H1 (cell line): Measurements from ENCODE around the gene HIBADH. TPM values are rescaled to one million over a fixed set of nuclear protein-coding genes. Genes with fewer than 3 reads are reported as not detected.

Source experiments
- BACH1 ChIP-seq: IDR thresholded peaks from 2 replicates; pipeline ENCODE4 v1.6.1; 2012; ENCODE audit warnings: low read length, improper control_type of control experiment
- CTCF ChIP-seq, 3 experiments: IDR thresholded peaks; 1 replicate in 2 of 3; 2 replicates in 1 of 3; pipeline versions ENCODE4 v1.5.1 to v1.6.1; 2011; ENCODE audit warnings: low read length in 3 of 3, mild to moderate bottlenecking in 3 of 3, inconsistent platforms in 2 of 3, low read depth in 1 of 3, moderate library complexity in 1 of 3; ENCODE audit not compliant: insufficient read depth in 1 of 3; ENCODE audit errors: control extremely low read depth in 1 of 3
- JUND ChIP-seq: IDR thresholded peaks from 2 replicates; pipeline ENCODE4 v1.6.1; 2011; ENCODE audit warnings: mild to moderate bottlenecking, improper control_type of control experiment, low read length
- NRF1 ChIP-seq: IDR thresholded peaks from 2 replicates; pipeline ENCODE4 v1.6.1; 2011; ENCODE audit warnings: mild to moderate bottlenecking, low read depth, low read length, improper control_type of control experiment
- POU5F1 ChIP-seq: IDR thresholded peaks from 2 replicates; pipeline ENCODE4 v1.6.1; 2011; ENCODE audit warnings: low read depth, mild to moderate bottlenecking, low read length, moderate library complexity
- polyA plus RNA-seq, 7 experiments: library from polyadenylated mRNA; depleted of rRNA in 3 of 7; stranded (reverse) in 5 of 7; unstranded in 2 of 7; fragments of >200 nt in 5 of 7; fragments of 200-250 nt in 2 of 7; gene quantifications; 1 replicate in 5 of 7; 2 replicates in 1 of 7; 4 replicates in 1 of 7; pipeline versions ENCODE4 v1.2.1 to v1.2.3, GENCODE V29; 2011 to 2013; ENCODE audit warnings: missing spikeins in 2 of 7, mixed read lengths in 2 of 7
- total RNA-seq: library from RNA; stranded (reverse); fragmentation: NEBNext Ultra II Directional; extraction: Animal tissue kit (Norgen Biotek cat#: 25700); gene quantifications from 2 replicates; pipeline ENCODE4 v1.2.1, GENCODE V29; 2021

HIBADH gene
- total and polyA plus RNA-seq, 2 of the 8 experiments (the other 6 are each of a cell fraction or from before 2014, with no cell fraction given), result 30.1 to 39.5 TPM

GRCh38 chr7:27593226-27593625 lies 69.5 kb downstream of the HIBADH start (continued):
- TF ChIP-seq POU5F1, result no peak
- no peak for TF ChIP-seq NRF1
- no peak for TF ChIP-seq JUND
- no peak for TF ChIP-seq CTCF (IDR thresholded peaks at IDR 0.05; ENCODE audit: control extremely low read depth in 1 of 3, insufficient read depth in 1 of 3, low read depth in 1 of 3, low read length in 3 of 3)
- no peak for TF ChIP-seq BACH1
- TF ChIP-seq, all 59 proteins: peak for 0
